ENCODE results near the gene SLC31A1.

- TF ChIP-seq CTCF (conservative IDR thresholded peaks at IDR 0.05) (no peak), EZH2 (IDR thresholded peaks at IDR 0.05; ENCODE audit: low read depth) (no peak)
These were observed 44.8 kb downstream of the SLC31A1 start for GRCh38 chr9:113266174-113266573.

All from PC-9 (cell line).